Measurements from ENCODE around the gene LINC00305. TPM values are rescaled to one million over a fixed set of nuclear protein-coding genes. Genes with fewer than 3 reads are reported as not detected.

The LINC00305 gene
- polyA plus RNA-seq, 1 experiment, result not detected

GRCh38 chr18:64110692-64111480, 38.0 kb downstream of the LINC00305 start:
- CTCF ChIA-PET, result no interaction called here
- POLR2A ChIA-PET, result no interaction called here

GRCh38 chr18:64103986-64104385, 44.9 kb downstream of the LINC00305 start:
- ChIA-PET POLR2A (no interaction called here), CTCF (no interaction called here)
- Histone ChIP-seq H3K27me3 (ENCODE audit: control insufficient read depth, insufficient read depth, low read length) (no peaks in the 10 kb centered on the region), H3K4me3 (ENCODE audit: low read depth, low read length) (no peak overlapping the region), H3K9me3 (ENCODE audit: control insufficient read depth, insufficient read depth, low read length) (peaks cover 12% of the 10 kb centered on the region; the same call in 1 of the 2 replicates), H3K27ac (ENCODE audit: low read depth, low read length) (no peak overlapping the region)
- no peak for TF ChIP-seq CTCF (IDR thresholded peaks at IDR 0.05; ENCODE audit: low read depth, low read length)
- DNase-seq (ENCODE audit: low read depth, low spot score), result no peak

More at GRCh38 chr18:64110692-64111480, 38.0 kb downstream of the LINC00305 start:
- Histone ChIP-seq H3K27ac (ENCODE audit: low read depth, low read length) (no peak overlapping the region), H3K9me3 (ENCODE audit: control insufficient read depth, insufficient read depth, low read length) (peaks cover 23% of the 10 kb centered on the region), H3K4me3 (ENCODE audit: low read depth, low read length) (no peak overlapping the region), H3K27me3 (ENCODE audit: control insufficient read depth, insufficient read depth, low read length) (no peaks in the 10 kb centered on the region)
- TF ChIP-seq CTCF (IDR thresholded peaks at IDR 0.05; ENCODE audit: low read depth, low read length), result no peak
- no peak for DNase-seq (ENCODE audit: low read depth, low spot score)

- TF ChIP-seq CTCF (IDR thresholded peaks at IDR 0.05; ENCODE audit: low read depth, low read length), result no peak
- DNase-seq (ENCODE audit: low read depth, low spot score), result no peak
- POLR2A ChIA-PET, result no interaction called here
- H3K4me3 ChIP-seq (ENCODE audit: low read depth, low read length), result no peak overlapping the region
- no peaks in the 10 kb centered on the region for H3K27me3 ChIP-seq (ENCODE audit: control insufficient read depth, insufficient read depth, low read length)
- H3K27ac ChIP-seq (ENCODE audit: low read depth, low read length), result no peak overlapping the region
- CTCF ChIA-PET, result no interaction called here
- peaks cover 6% of the 10 kb centered on the region; the same call in 1 of the 2 replicates for H3K9me3 ChIP-seq (ENCODE audit: control insufficient read depth, insufficient read depth, low read length)
Measured at GRCh38 chr18:64100116-64100922, 48.6 kb downstream of the LINC00305 start.

GRCh38 chr18:64099244-64099643, 49.6 kb downstream of the LINC00305 start:
- ChIA-PET POLR2A (no interaction called here), CTCF (no interaction called here)

More at GRCh38 chr18:64099244-64099643, 49.6 kb downstream of the LINC00305 start:
- Histone ChIP-seq H3K27ac (ENCODE audit: low read depth, low read length) (no peak overlapping the region), H3K27me3 (ENCODE audit: control insufficient read depth, insufficient read depth, low read length) (no peaks in the 10 kb centered on the region), H3K9me3 (ENCODE audit: control insufficient read depth, insufficient read depth, low read length) (no peaks in the 10 kb centered on the region; the same call in 1 of the 2 replicates), H3K4me3 (ENCODE audit: low read depth, low read length) (no peak overlapping the region)
- TF ChIP-seq CTCF (IDR thresholded peaks at IDR 0.05; ENCODE audit: low read depth, low read length), result no peak
- no peak for DNase-seq (ENCODE audit: low read depth, low spot score)

Measured in AG04450 (cell line).